ENCODE measurements around the gene CLK2. TPM values are rescaled to one million over a fixed set of nuclear protein-coding genes. Genes with fewer than 3 reads are reported as not detected.
A peak's percentile ranks its signal among the peaks of the same experiment; 100 is the strongest.

CLK2 gene
- total and polyA plus RNA-seq, 2 experiments from 2014 or later, result 27.2 to 54.6 TPM

DNA sequence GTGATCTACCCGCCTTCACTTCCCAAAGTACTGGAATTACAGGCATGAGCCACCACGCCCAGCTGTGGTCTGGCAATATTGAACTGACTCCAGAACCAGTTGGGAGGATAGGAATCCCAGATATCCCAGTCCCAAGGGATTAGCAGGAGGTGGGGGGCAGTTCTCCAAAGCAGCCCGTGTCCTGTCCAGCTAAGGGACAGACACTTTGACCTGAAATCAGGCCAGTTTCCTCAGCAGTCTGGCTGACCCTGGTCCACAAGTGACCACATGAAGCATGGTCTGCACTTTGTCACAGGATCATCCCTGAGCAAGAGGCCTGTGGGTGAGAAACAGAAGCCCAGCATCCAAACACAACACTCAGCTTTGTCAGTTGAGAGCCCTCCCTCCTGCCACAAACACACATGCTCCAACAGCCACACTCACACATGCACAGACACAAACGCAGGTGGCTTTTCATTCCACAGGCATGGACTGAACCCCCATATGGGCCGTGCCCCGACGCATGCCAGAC, 32.6 kb upstream of the CLK2 start:
- Histone ChIP-seq H3K4me1 (ENCODE audit: insufficient read depth) (peaks cover 20% of the 10 kb centered on the region), H3K4me3 (no peak overlapping the region), H2AFZ (peak overlapping the region; percentile 14; the same call in 1 of the 2 replicates), H3K4me2 (no peak overlapping the region), H3K27me3 (ENCODE audit: insufficient read depth) (no peaks in the 10 kb centered on the region), H3K79me2 (replicated peaks; ENCODE audit: insufficient read depth) (peaks cover 21% of the 10 kb centered on the region), H3F3A (replicated peaks; ENCODE audit: low read depth) (peaks cover 13% of the 10 kb centered on the region; the same call in 1 of the 2 replicates), H3K27ac (ENCODE audit: low read depth) (no peak overlapping the region), H3K9me2 (ENCODE audit: insufficient read depth) (no peaks in the 10 kb centered on the region), H3K36me3 (ENCODE audit: insufficient read depth) (peaks cover 8% of the 10 kb centered on the region), H4K20me1 (replicated peaks; ENCODE audit: insufficient read depth) (peaks cover 9% of the 10 kb centered on the region)
- H3K27me3 Mint-ChIP-seq (ENCODE audit: insufficient read depth, low read depth, poor library complexity), result peaks cover 10% of the 10 kb centered on the region
- no peaks in the 10 kb centered on the region for H3K9me3 Mint-ChIP-seq
- ATAC-seq (no peak), DNase-seq (ENCODE audit: low spot score) (no peak)
- no peak for TF ChIP-seq CREB1 (CRISPR knock-in tag; IDR thresholded peaks at IDR 0.05; ENCODE audit: low read depth)
- TF ChIP-seq, protein P1, sequence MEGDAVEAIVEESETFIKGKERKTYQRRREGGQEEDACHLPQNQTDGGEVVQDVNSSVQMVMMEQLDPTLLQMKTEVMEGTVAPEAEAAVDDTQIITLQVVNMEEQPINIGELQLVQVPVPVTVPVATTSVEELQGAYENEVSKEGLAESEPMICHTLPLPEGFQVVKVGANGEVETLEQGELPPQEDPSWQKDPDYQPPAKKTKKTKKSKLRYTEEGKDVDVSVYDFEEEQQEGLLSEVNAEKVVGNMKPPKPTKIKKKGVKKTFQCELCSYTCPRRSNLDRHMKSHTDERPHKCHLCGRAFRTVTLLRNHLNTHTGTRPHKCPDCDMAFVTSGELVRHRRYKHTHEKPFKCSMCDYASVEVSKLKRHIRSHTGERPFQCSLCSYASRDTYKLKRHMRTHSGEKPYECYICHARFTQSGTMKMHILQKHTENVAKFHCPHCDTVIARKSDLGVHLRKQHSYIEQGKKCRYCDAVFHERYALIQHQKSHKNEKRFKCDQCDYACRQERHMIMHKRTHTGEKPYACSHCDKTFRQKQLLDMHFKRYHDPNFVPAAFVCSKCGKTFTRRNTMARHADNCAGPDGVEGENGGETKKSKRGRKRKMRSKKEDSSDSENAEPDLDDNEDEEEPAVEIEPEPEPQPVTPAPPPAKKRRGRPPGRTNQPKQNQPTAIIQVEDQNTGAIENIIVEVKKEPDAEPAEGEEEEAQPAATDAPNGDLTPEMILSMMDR (conservative IDR thresholded peaks at IDR 0.05; ENCODE audit: low read depth in 2 of 2), result no peak
- no peak for TF ChIP-seq STAT1 (IDR thresholded peaks at IDR 0.05; ENCODE audit: unreplicated experiment)
- TF ChIP-seq JUNB (IDR thresholded peaks at IDR 0.05; ENCODE audit: unreplicated experiment), result no peak
- no peak for TF ChIP-seq ZNF114 (CRISPR knock-in tag; IDR thresholded peaks at IDR 0.05)
- no peak for TF ChIP-seq EZH2phosphoT487 (IDR thresholded peaks at IDR 0.05; ENCODE audit: unreplicated experiment)
- TF ChIP-seq EZH2 (IDR thresholded peaks at IDR 0.05; ENCODE audit: low read depth, unreplicated experiment), result no peak
- TF ChIP-seq, protein P2, sequence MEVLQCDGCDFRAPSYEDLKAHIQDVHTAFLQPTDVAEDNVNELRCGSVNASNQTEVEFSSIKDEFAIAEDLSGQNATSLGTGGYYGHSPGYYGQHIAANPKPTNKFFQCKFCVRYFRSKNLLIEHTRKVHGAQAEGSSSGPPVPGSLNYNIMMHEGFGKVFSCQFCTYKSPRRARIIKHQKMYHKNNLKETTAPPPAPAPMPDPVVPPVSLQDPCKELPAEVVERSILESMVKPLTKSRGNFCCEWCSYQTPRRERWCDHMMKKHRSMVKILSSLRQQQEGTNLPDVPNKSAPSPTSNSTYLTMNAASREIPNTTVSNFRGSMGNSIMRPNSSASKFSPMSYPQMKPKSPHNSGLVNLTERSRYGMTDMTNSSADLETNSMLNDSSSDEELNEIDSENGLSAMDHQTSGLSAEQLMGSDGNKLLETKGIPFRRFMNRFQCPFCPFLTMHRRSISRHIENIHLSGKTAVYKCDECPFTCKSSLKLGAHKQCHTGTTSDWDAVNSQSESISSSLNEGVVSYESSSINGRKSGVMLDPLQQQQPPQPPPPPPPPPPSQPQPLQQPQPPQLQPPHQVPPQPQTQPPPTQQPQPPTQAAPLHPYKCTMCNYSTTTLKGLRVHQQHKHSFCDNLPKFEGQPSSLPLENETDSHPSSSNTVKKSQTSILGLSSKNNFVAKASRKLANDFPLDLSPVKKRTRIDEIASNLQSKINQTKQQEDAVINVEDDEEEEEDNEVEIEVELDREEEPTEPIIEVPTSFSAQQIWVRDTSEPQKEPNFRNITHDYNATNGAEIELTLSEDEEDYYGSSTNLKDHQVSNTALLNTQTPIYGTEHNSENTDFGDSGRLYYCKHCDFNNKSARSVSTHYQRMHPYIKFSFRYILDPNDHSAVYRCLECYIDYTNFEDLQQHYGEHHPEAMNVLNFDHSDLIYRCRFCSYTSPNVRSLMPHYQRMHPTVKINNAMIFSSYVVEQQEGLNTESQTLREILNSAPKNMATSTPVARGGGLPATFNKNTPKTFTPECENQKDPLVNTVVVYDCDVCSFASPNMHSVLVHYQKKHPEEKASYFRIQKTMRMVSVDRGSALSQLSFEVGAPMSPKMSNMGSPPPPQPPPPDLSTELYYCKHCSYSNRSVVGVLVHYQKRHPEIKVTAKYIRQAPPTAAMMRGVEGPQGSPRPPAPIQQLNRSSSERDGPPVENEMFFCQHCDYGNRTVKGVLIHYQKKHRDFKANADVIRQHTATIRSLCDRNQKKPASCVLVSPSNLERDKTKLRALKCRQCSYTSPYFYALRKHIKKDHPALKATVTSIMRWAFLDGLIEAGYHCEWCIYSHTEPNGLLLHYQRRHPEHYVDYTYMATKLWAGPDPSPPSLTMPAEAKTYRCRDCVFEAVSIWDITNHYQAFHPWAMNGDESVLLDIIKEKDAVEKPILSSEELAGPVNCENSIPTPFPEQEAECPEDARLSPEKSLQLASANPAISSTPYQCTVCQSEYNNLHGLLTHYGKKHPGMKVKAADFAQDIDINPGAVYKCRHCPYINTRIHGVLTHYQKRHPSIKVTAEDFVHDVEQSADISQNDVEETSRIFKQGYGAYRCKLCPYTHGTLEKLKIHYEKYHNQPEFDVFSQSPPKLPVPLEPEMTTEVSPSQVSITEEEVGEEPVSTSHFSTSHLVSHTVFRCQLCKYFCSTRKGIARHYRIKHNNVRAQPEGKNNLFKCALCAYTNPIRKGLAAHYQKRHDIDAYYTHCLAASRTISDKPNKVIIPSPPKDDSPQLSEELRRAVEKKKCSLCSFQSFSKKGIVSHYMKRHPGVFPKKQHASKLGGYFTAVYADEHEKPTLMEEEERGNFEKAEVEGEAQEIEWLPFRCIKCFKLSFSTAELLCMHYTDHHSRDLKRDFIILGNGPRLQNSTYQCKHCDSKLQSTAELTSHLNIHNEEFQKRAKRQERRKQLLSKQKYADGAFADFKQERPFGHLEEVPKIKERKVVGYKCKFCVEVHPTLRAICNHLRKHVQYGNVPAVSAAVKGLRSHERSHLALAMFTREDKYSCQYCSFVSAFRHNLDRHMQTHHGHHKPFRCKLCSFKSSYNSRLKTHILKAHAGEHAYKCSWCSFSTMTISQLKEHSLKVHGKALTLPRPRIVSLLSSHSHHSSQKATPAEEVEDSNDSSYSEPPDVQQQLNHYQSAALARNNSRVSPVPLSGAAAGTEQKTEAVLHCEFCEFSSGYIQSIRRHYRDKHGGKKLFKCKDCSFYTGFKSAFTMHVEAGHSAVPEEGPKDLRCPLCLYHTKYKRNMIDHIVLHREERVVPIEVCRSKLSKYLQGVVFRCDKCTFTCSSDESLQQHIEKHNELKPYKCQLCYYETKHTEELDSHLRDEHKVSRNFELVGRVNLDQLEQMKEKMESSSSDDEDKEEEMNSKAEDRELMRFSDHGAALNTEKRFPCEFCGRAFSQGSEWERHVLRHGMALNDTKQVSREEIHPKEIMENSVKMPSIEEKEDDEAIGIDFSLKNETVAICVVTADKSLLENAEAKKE (CRISPR knock-in tag; IDR thresholded peaks at IDR 0.05), result no peak
- TF ChIP-seq, protein P3, sequence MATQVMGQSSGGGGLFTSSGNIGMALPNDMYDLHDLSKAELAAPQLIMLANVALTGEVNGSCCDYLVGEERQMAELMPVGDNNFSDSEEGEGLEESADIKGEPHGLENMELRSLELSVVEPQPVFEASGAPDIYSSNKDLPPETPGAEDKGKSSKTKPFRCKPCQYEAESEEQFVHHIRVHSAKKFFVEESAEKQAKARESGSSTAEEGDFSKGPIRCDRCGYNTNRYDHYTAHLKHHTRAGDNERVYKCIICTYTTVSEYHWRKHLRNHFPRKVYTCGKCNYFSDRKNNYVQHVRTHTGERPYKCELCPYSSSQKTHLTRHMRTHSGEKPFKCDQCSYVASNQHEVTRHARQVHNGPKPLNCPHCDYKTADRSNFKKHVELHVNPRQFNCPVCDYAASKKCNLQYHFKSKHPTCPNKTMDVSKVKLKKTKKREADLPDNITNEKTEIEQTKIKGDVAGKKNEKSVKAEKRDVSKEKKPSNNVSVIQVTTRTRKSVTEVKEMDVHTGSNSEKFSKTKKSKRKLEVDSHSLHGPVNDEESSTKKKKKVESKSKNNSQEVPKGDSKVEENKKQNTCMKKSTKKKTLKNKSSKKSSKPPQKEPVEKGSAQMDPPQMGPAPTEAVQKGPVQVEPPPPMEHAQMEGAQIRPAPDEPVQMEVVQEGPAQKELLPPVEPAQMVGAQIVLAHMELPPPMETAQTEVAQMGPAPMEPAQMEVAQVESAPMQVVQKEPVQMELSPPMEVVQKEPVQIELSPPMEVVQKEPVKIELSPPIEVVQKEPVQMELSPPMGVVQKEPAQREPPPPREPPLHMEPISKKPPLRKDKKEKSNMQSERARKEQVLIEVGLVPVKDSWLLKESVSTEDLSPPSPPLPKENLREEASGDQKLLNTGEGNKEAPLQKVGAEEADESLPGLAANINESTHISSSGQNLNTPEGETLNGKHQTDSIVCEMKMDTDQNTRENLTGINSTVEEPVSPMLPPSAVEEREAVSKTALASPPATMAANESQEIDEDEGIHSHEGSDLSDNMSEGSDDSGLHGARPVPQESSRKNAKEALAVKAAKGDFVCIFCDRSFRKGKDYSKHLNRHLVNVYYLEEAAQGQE (IDR thresholded peaks at IDR 0.05; ENCODE audit: unreplicated experiment), result no peak
- TF ChIP-seq POLR2AphosphoS5 (IDR thresholded peaks at IDR 0.05; ENCODE audit: low read depth), result no peak
- TF ChIP-seq, protein P4, sequence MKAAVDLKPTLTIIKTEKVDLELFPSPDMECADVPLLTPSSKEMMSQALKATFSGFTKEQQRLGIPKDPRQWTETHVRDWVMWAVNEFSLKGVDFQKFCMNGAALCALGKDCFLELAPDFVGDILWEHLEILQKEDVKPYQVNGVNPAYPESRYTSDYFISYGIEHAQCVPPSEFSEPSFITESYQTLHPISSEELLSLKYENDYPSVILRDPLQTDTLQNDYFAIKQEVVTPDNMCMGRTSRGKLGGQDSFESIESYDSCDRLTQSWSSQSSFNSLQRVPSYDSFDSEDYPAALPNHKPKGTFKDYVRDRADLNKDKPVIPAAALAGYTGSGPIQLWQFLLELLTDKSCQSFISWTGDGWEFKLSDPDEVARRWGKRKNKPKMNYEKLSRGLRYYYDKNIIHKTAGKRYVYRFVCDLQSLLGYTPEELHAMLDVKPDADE (IDR thresholded peaks at IDR 0.05), result no peak
- TF ChIP-seq NANOG (IDR thresholded peaks at IDR 0.05; ENCODE audit: borderline replicate concordance), result no peak
- TF ChIP-seq ZNF331 (CRISPR knock-in tag; IDR thresholded peaks at IDR 0.05; ENCODE audit: low read depth), result no peak
- peaks cover 21% of the 10 kb centered on the region for H3K4me1 Mint-ChIP-seq
- H3K27ac Mint-ChIP-seq, result no peak overlapping the region
- H3K4me3 Mint-ChIP-seq, result no peak overlapping the region
- peaks cover 15% of the 10 kb centered on the region for H3K36me3 Mint-ChIP-seq (ENCODE audit: low read depth)
